Astrocyte (in vitro differentiated cells and primary cell): ENCODE data around the gene NUBP2. TPM values are rescaled to one million over a fixed set of nuclear protein-coding genes. Genes with fewer than 3 reads are reported as not detected.

Source experiments
- DNase-seq: peaks from one replicate; pipeline ENCODE4 v3.0.0-alpha.2; 2010; ENCODE audit warnings: low read depth
- FAIRE-seq: peaks from 2 replicates; lab custom pipeline; 2011; peaks lifted over from hg19 to GRCh38; lab: Jason Lieb, UNC
- H2AFZ ChIP-seq: 2 replicates; pipeline ENCODE4 v1.6.0; 2012; ENCODE audit warnings: low read depth, low read length, inconsistent platforms
- H3K27ac ChIP-seq: 2 replicates; pipeline ENCODE4 v1.5.1; 2011; ENCODE audit warnings: low read depth, low read length, inconsistent platforms
- H3K27me3 ChIP-seq: 2 replicates; pipeline ENCODE4 v1.6.0; 2011; ENCODE audit warnings: low read length, inconsistent platforms; ENCODE audit not compliant: insufficient read depth
- H3K36me3 ChIP-seq: 2 replicates; pipeline ENCODE4 v1.5.1; 2011; ENCODE audit warnings: low read length, inconsistent platforms; ENCODE audit not compliant: insufficient read depth
- H3K4me1 ChIP-seq: 2 replicates; pipeline ENCODE4 v1.5.1; 2011; ENCODE audit warnings: low read length, inconsistent platforms; ENCODE audit not compliant: insufficient read depth
- H3K4me2 ChIP-seq: 2 replicates; pipeline ENCODE4 v1.6.0; 2012; ENCODE audit warnings: low read length, inconsistent platforms
- H3K4me3 ChIP-seq: 2 replicates; pipeline ENCODE4 v1.5.1; 2011; ENCODE audit warnings: low read depth, mild to moderate bottlenecking, low read length, inconsistent platforms; ENCODE audit not compliant: insufficient read depth
- H3K79me2 ChIP-seq: 2 replicates; pipeline ENCODE4 v1.6.0; 2012; ENCODE audit warnings: mild to moderate bottlenecking, low read length, inconsistent platforms; ENCODE audit not compliant: insufficient read depth
- H3K9ac ChIP-seq: 2 replicates; pipeline ENCODE4 v1.6.0; 2012; ENCODE audit warnings: mild to moderate bottlenecking, low read length, inconsistent platforms
- H3K9me3 ChIP-seq: 2 replicates; pipeline ENCODE4 v1.5.1; 2012; ENCODE audit warnings: low read depth, mild to moderate bottlenecking, low read length, inconsistent platforms; ENCODE audit not compliant: insufficient read depth
- H4K20me1 ChIP-seq: 2 replicates; pipeline ENCODE4 v1.6.0; 2012; ENCODE audit warnings: low read length, inconsistent platforms; ENCODE audit not compliant: insufficient read depth
- H3K27ac Mint-ChIP-seq: one replicate; pipeline ENCODE4 v1.8.0; 2021; ENCODE audit warnings: mild to moderate bottlenecking, mixed read lengths; ENCODE audit not compliant: unreplicated experiment
- H3K27me3 Mint-ChIP-seq: one replicate; pipeline ENCODE4 v1.8.0; 2021; ENCODE audit warnings: low read depth, mixed read lengths; ENCODE audit not compliant: unreplicated experiment
- H3K36me3 Mint-ChIP-seq: one replicate; pipeline ENCODE4 v1.8.0; 2021; ENCODE audit warnings: low read depth, mixed read lengths; ENCODE audit not compliant: unreplicated experiment
- H3K4me1 Mint-ChIP-seq: one replicate; pipeline ENCODE4 v1.8.0; 2021; ENCODE audit warnings: low read depth, mixed read lengths; ENCODE audit not compliant: unreplicated experiment
- H3K4me3 Mint-ChIP-seq: one replicate; pipeline ENCODE4 v1.8.0; 2021; ENCODE audit warnings: mild to moderate bottlenecking, moderate library complexity, mixed read lengths; ENCODE audit not compliant: unreplicated experiment
- H3K9me3 Mint-ChIP-seq: one replicate; pipeline ENCODE4 v1.8.0; 2021; ENCODE audit warnings: mild to moderate bottlenecking, mixed read lengths; ENCODE audit not compliant: unreplicated experiment
- EZH2 ChIP-seq: IDR thresholded peaks from 2 replicates; pipeline ENCODE4 v1.6.1; 2012; ENCODE audit warnings: mild to moderate bottlenecking, low read length, inconsistent platforms; ENCODE audit not compliant: insufficient read depth
- total RNA-seq: library from RNA; stranded (reverse); gene quantifications from 2 replicates; pipeline ENCODE4 v1.2.1, GENCODE V29; 2021
- TF ChIP-seq, protein P1 (sequence below): IDR thresholded peaks from 2 replicates; pipeline ENCODE4 v1.5.1; 2011; ENCODE audit warnings: low read depth, mild to moderate bottlenecking, inconsistent platforms, low read length, moderate library complexity; ENCODE audit not compliant: insufficient read depth

The NUBP2 gene
- total RNA-seq, 1 donor from 2014 or later = 41.4 TPM

DNA sequence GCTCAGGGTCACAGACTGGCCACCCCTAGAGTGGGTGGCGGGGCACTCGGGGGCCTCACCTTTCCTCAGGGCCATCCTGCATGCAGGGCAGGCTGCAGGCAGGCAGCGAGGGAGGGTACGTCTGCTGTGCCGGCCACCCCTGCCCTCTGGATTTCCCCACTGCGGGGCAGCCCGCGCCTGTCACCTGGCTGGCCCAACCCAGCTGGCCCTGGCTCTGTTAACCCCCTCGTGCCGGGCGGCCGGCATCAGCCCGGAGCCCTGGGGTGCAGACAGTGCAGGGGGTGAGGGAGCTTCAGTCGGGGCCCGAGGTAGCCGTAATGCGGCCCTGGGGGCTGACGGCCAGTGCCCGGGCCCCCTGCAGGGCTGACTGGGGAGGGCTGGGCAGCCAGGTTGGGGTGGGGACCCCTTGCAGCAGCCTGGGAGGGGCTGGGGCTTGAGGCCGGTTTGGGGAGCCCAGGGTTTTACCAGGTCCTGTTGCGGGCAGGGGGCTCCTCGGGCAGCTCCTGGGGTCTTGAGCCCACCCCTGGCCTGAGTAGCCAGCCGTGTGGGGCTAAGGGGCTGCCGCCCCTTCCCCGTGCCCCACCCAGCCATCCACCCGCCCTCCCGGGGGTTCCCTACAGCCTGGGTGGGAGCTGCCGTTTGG lies 10.9 kb downstream of the NUBP2 start, which contains the start of gene IGFALS:
IGFALS (minus strand) TSS at position 128 of the 643 bp plus-strand sequence; CDS start at position 75, 53 bp downstream.
- Mint-ChIP-seq H3K36me3 (peaks cover 8% of the 10 kb centered on the region), H3K4me3 (no peak within 1 kb of the TSS), H3K4me1 (no peaks in the 10 kb centered on the region), H3K27ac (no peak within 1 kb of the TSS), H3K27me3 (no peaks in the 10 kb centered on the region), H3K9me3 (peaks cover 9% of the 10 kb centered on the region)
- Histone ChIP-seq H3K27ac (no peak within 1 kb of the TSS), H3K79me2 (no peaks in the 10 kb centered on the region), H4K20me1 (no peaks in the 10 kb centered on the region), H3K4me3 (no peak within 1 kb of the TSS), H3K36me3 (no peaks in the 10 kb centered on the region), H3K9me3 (peaks cover 4% of the 10 kb centered on the region), H3K27me3 (no peaks in the 10 kb centered on the region), H3K4me1 (no peaks in the 10 kb centered on the region), H3K9ac (no peak within 1 kb of the TSS), H3K4me2 (no peak within 1 kb of the TSS), H2AFZ (no peak within 1 kb of the TSS)
- no peak for DNase-seq
- FAIRE-seq = no peak
- TF ChIP-seq, protein P1, sequence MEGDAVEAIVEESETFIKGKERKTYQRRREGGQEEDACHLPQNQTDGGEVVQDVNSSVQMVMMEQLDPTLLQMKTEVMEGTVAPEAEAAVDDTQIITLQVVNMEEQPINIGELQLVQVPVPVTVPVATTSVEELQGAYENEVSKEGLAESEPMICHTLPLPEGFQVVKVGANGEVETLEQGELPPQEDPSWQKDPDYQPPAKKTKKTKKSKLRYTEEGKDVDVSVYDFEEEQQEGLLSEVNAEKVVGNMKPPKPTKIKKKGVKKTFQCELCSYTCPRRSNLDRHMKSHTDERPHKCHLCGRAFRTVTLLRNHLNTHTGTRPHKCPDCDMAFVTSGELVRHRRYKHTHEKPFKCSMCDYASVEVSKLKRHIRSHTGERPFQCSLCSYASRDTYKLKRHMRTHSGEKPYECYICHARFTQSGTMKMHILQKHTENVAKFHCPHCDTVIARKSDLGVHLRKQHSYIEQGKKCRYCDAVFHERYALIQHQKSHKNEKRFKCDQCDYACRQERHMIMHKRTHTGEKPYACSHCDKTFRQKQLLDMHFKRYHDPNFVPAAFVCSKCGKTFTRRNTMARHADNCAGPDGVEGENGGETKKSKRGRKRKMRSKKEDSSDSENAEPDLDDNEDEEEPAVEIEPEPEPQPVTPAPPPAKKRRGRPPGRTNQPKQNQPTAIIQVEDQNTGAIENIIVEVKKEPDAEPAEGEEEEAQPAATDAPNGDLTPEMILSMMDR = no peak
- no peak for TF ChIP-seq EZH2

DNA sequence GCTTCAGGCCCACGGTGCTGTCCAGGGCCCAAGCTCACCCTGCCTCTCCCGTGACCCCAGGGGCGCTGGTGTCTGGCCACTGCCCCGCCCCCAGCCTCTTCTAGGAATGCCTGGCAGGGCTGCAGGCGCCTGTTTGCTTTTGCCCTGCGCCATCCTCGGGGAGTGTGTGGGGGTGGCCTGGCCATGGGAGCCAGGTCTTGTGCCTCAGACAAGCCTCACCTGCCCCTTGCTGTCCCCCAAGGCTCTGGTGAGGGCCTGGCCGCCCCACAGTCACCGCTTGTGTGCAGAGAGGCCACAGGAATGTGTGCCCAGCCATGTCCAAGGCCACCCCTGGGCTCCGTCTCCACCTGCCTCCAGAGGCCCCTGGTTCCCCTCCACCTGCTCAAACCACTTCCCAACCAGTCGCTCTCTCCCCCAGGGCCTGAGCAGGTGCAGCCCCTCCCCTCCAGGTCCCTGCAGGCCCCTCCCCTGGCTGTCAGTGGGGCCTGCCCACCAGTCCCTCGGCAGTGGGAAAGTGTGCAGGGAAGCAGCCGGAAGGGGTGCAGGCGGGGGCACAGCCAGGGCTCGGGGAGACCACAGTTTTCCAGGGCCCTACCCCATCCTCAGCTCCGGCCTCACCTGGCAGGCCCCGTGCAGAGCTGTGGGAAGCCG lies 11.6 kb downstream of the NUBP2 start:
- no peak for FAIRE-seq
- H4K20me1 ChIP-seq = no peaks in the 10 kb centered on the region

More for the DNA sequence above, 11.6 kb downstream of the NUBP2 start:
- Histone ChIP-seq H3K9me3 (peaks cover 4% of the 10 kb centered on the region), H3K79me2 (no peaks in the 10 kb centered on the region), H3K27me3 (no peaks in the 10 kb centered on the region), H3K9ac (no peak overlapping the region), H3K4me2 (no peak overlapping the region), H3K4me1 (no peaks in the 10 kb centered on the region), H3K36me3 (no peaks in the 10 kb centered on the region), H2AFZ (no peak overlapping the region), H3K27ac (no peak overlapping the region), H3K4me3 (no peak overlapping the region)
- TF ChIP-seq EZH2 = no peak
- TF ChIP-seq, protein P1 = no peak
- no peak overlapping the region for H3K27ac Mint-ChIP-seq
- H3K36me3 Mint-ChIP-seq = peaks cover 15% of the 10 kb centered on the region
- H3K4me3 Mint-ChIP-seq = no peak overlapping the region
- H3K4me1 Mint-ChIP-seq = no peaks in the 10 kb centered on the region
- H3K9me3 Mint-ChIP-seq = peaks cover 15% of the 10 kb centered on the region
- no peak for DNase-seq
- no peaks in the 10 kb centered on the region for H3K27me3 Mint-ChIP-seq
